Measurements from ENCODE around the gene SLC28A2. TPM values are rescaled to one million over a fixed set of nuclear protein-coding genes. Genes with fewer than 3 reads are reported as not detected.

SLC28A2 gene
- polyA plus RNA-seq, 1 of the 3 experiments (the other 2 are of a cell fraction), result not detected

DNA sequence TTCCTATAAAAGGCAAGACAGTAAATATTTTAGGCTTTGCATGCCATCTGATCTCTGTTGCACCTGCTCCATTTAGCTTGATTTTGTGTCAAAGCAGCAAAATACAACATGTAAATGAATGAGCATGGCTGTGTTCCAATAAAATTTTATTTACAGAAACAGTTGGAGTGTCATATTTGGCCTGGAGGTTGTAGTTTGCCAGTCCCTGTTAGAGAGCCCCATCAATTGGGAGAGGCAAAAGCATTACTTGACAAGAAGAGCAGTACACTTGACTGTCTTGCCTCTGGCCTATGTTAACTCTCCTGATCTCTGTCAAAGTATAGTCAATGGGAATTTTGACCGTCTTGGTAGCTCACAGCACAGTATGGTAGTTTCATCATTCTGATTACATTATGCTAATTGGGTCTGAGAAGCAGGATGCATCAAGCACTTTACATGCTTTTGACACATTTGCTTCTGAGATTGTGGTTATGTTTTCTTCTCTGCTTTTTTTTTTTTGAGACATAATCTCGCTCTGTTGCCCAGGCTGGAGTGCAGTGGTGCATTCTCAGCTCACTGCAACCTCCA lies 35.4 kb downstream of the SLC28A2 start:
- Histone ChIP-seq H3K79me2 (ENCODE audit: insufficient read depth) (no peaks in the 10 kb centered on the region), H4K20me1 (ENCODE audit: insufficient read depth) (no peaks in the 10 kb centered on the region), H3F3A (replicated peaks; ENCODE audit: insufficient read depth) (no peaks in the 10 kb centered on the region), H3K9me2 (no peaks in the 10 kb centered on the region), H2AFZ (ENCODE audit: low read depth) (no peak overlapping the region), H3K4me1 (ENCODE audit: control insufficient read depth in 1 of 2, insufficient read depth in 2 of 2, low read depth in 1 of 2, low read length in 1 of 2) (peaks cover 0 to 2% of the 10 kb centered on the region in 2 experiments; a peak in 1 of 4 replicates), H3K27ac (ENCODE audit: low read depth in 2 of 2, low read length in 1 of 2) (no peak overlapping the region), H3K4me3 (ENCODE audit: low read depth in 2 of 2, low read length in 1 of 2) (no peak overlapping the region), H3K36me3 (replicated peaks in 1 of 2; ENCODE audit: control insufficient read depth in 1 of 2, insufficient read depth in 2 of 2, low read length in 1 of 2) (no peaks in the 10 kb centered on the region), H3K27me3 (ENCODE audit: insufficient read depth) (no peaks in the 10 kb centered on the region; the same call in 1 of the 2 replicates), H3K9ac (no peak overlapping the region), H3K9me3 (no peaks in the 10 kb centered on the region), H3K4me2 (no peak overlapping the region)
- ChIA-PET POLR2A (interaction anchor here (0.6 to 1.5 kb wide), 2 partner anchors 8 to 33 kb away, joined by 3 to 4 read pairs; no protein-coding TSS in a partner anchor), CTCF (interaction anchor here (0.8 to 1.1 kb wide), 2 partner anchors 11 to 124 kb away, joined by 3 to 4 read pairs; no protein-coding TSS in a partner anchor)
- WGBS (ENCODE audit: low lambda C conversion rate), result 31% methylated on average over 2 of the region's 2 CpGs
- no peak for DNase-seq
- TF ChIP-seq MXI1 (IDR thresholded peaks at IDR 0.05; ENCODE audit: low read depth, low read length) (no peak), FOXJ3 (CRISPR knock-in tag; IDR thresholded peaks at IDR 0.05) (no peak), SIN3A (IDR thresholded peaks at IDR 0.05; ENCODE audit: borderline replicate concordance, low read depth, low read length) (no peak), GABPA (IDR thresholded peaks at IDR 0.05; ENCODE audit: low read depth) (no peak)
- TF ChIP-seq, protein P1, sequence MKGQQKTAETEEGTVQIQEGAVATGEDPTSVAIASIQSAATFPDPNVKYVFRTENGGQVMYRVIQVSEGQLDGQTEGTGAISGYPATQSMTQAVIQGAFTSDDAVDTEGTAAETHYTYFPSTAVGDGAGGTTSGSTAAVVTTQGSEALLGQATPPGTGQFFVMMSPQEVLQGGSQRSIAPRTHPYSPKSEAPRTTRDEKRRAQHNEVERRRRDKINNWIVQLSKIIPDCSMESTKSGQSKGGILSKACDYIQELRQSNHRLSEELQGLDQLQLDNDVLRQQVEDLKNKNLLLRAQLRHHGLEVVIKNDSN (IDR thresholded peaks at IDR 0.05; ENCODE audit: borderline replicate concordance, low read depth), result no peak

DNA sequence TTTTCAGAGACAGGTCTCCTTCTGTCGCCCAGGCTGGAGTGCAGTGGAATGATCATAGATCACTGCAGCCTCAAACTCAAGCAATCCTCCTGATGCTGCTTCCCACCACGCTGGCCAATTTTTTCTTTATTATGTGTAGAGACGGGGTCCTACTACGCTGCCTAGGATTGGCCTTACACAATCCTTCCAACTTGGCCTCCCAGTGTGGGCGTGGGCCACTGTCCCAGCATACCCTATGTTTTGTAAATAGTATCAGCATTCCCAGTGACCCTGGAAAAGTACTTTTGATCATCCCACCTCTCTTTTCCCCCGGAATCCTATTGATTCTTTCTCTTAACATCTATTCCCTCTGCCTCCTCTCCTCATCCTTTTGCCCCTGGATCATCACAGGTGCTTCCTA lies 36.9 kb downstream of the SLC28A2 start:
- Histone ChIP-seq H3K9me2 (no peaks in the 10 kb centered on the region), H3K9me3 (no peaks in the 10 kb centered on the region), H3K4me3 (ENCODE audit: low read depth in 2 of 2, low read length in 1 of 2) (no peak overlapping the region), H3K27me3 (ENCODE audit: insufficient read depth) (no peaks in the 10 kb centered on the region; the same call in 1 of the 2 replicates), H3K9ac (no peak overlapping the region), H4K20me1 (ENCODE audit: insufficient read depth) (no peaks in the 10 kb centered on the region), H3K4me1 (ENCODE audit: control insufficient read depth in 1 of 2, insufficient read depth in 2 of 2, low read depth in 1 of 2, low read length in 1 of 2) (peaks cover 0 to 2% of the 10 kb centered on the region in 2 experiments; a peak in 1 of 4 replicates), H3K79me2 (ENCODE audit: insufficient read depth) (no peaks in the 10 kb centered on the region), H3F3A (replicated peaks; ENCODE audit: insufficient read depth) (no peaks in the 10 kb centered on the region), H2AFZ (ENCODE audit: low read depth) (no peak overlapping the region), H3K4me2 (no peak overlapping the region), H3K27ac (ENCODE audit: low read depth in 2 of 2, low read length in 1 of 2) (no peak overlapping the region), H3K36me3 (replicated peaks in 1 of 2; ENCODE audit: control insufficient read depth in 1 of 2, insufficient read depth in 2 of 2, low read length in 1 of 2) (no peaks in the 10 kb centered on the region)
- POLR2A ChIA-PET, result interaction anchor here (1.5 kb wide), 1 partner anchor 9 kb away, joined by 3 read pairs; no protein-coding TSS in a partner anchor
- TF ChIP-seq YY1 (IDR thresholded peaks at IDR 0.05; ENCODE audit: low read depth) (no peak), ELF1 (IDR thresholded peaks at IDR 0.05) (no peak), TCF12 (IDR thresholded peaks at IDR 0.05) (no peak), RCOR1 (IDR thresholded peaks at IDR 0.05; ENCODE audit: low read length) (no peak), TEAD4 (IDR thresholded peaks at IDR 0.05; ENCODE audit: borderline replicate concordance, insufficient read depth) (no peak), EP300 (IDR thresholded peaks at IDR 0.05; ENCODE audit: borderline replicate concordance in 1 of 2, low read depth in 1 of 2, low read length in 1 of 2) (no peak), FOSL2 (IDR thresholded peaks at IDR 0.05; ENCODE audit: borderline replicate concordance, low read depth) (no peak), POLR2AphosphoS5 (IDR thresholded peaks at IDR 0.05; ENCODE audit: low read depth, low read length) (no peak)
- TF ChIP-seq, protein P2, sequence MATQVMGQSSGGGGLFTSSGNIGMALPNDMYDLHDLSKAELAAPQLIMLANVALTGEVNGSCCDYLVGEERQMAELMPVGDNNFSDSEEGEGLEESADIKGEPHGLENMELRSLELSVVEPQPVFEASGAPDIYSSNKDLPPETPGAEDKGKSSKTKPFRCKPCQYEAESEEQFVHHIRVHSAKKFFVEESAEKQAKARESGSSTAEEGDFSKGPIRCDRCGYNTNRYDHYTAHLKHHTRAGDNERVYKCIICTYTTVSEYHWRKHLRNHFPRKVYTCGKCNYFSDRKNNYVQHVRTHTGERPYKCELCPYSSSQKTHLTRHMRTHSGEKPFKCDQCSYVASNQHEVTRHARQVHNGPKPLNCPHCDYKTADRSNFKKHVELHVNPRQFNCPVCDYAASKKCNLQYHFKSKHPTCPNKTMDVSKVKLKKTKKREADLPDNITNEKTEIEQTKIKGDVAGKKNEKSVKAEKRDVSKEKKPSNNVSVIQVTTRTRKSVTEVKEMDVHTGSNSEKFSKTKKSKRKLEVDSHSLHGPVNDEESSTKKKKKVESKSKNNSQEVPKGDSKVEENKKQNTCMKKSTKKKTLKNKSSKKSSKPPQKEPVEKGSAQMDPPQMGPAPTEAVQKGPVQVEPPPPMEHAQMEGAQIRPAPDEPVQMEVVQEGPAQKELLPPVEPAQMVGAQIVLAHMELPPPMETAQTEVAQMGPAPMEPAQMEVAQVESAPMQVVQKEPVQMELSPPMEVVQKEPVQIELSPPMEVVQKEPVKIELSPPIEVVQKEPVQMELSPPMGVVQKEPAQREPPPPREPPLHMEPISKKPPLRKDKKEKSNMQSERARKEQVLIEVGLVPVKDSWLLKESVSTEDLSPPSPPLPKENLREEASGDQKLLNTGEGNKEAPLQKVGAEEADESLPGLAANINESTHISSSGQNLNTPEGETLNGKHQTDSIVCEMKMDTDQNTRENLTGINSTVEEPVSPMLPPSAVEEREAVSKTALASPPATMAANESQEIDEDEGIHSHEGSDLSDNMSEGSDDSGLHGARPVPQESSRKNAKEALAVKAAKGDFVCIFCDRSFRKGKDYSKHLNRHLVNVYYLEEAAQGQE (IDR thresholded peaks at IDR 0.05; ENCODE audit: low read depth, low read length), result no peak
- TF ChIP-seq, protein P3, sequence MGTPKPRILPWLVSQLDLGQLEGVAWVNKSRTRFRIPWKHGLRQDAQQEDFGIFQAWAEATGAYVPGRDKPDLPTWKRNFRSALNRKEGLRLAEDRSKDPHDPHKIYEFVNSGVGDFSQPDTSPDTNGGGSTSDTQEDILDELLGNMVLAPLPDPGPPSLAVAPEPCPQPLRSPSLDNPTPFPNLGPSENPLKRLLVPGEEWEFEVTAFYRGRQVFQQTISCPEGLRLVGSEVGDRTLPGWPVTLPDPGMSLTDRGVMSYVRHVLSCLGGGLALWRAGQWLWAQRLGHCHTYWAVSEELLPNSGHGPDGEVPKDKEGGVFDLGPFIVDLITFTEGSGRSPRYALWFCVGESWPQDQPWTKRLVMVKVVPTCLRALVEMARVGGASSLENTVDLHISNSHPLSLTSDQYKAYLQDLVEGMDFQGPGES (IDR thresholded peaks at IDR 0.05; ENCODE audit: low read depth, low read length), result no peak
- TF ChIP-seq, protein P4, sequence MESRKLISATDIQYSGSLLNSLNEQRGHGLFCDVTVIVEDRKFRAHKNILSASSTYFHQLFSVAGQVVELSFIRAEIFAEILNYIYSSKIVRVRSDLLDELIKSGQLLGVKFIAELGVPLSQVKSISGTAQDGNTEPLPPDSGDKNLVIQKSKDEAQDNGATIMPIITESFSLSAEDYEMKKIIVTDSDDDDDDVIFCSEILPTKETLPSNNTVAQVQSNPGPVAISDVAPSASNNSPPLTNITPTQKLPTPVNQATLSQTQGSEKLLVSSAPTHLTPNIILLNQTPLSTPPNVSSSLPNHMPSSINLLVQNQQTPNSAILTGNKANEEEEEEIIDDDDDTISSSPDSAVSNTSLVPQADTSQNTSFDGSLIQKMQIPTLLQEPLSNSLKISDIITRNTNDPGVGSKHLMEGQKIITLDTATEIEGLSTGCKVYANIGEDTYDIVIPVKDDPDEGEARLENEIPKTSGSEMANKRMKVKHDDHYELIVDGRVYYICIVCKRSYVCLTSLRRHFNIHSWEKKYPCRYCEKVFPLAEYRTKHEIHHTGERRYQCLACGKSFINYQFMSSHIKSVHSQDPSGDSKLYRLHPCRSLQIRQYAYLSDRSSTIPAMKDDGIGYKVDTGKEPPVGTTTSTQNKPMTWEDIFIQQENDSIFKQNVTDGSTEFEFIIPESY (IDR thresholded peaks at IDR 0.05; ENCODE audit: borderline replicate concordance, low read depth), result no peak
- TF ChIP-seq, protein P1 (IDR thresholded peaks at IDR 0.05; ENCODE audit: borderline replicate concordance, low read depth), result no peak
- CTCF ChIA-PET, result interaction anchor here (1.5 kb wide), 1 partner anchor 19 kb away, joined by 4 read pairs; no protein-coding TSS in a partner anchor
- no peak for DNase-seq
- WGBS (ENCODE audit: low lambda C conversion rate), result 32% methylated on average over 6 of the region's 6 CpGs
